Measurements from ENCODE around the gene CASP14. TPM values are rescaled to one million over a fixed set of nuclear protein-coding genes. Genes with fewer than 3 reads are reported as not detected.
A peak's percentile ranks its signal among the peaks of the same experiment; 100 is the strongest.
"Not testable (repeated sequence)": the region's sequence is repeated elsewhere in the genome, so short reads cannot be mapped to it uniquely, and the experiment has no call there.

The CASP14 gene
- total RNA-seq, 3 donors from 2014 or later = 0.29 TPM; not detected in 2

GRCh38 chr19:15015946-15016542 lies 33.2 kb upstream of the CASP14 start:
- intact Hi-C loops (cut with DNase I; ENCODE audit: low total_unique reads) = no loop called here
- TF ChIP-seq POLR2AphosphoS5 (IDR thresholded peaks at IDR 0.05) (no peak), POLR2A (IDR thresholded peaks at IDR 0.05) (no peak)
- TF ChIP-seq, protein P1, sequence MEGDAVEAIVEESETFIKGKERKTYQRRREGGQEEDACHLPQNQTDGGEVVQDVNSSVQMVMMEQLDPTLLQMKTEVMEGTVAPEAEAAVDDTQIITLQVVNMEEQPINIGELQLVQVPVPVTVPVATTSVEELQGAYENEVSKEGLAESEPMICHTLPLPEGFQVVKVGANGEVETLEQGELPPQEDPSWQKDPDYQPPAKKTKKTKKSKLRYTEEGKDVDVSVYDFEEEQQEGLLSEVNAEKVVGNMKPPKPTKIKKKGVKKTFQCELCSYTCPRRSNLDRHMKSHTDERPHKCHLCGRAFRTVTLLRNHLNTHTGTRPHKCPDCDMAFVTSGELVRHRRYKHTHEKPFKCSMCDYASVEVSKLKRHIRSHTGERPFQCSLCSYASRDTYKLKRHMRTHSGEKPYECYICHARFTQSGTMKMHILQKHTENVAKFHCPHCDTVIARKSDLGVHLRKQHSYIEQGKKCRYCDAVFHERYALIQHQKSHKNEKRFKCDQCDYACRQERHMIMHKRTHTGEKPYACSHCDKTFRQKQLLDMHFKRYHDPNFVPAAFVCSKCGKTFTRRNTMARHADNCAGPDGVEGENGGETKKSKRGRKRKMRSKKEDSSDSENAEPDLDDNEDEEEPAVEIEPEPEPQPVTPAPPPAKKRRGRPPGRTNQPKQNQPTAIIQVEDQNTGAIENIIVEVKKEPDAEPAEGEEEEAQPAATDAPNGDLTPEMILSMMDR (IDR thresholded peaks at IDR 0.05) = no peak
- no peak overlapping the region for H3K27ac ChIP-seq
- H3K36me3 ChIP-seq = no peaks in the 10 kb centered on the region
- no peaks in the 10 kb centered on the region for H3K4me1 ChIP-seq
- H3K9me3 ChIP-seq = peaks cover 0 to 3% of the 10 kb centered on the region in 2 donors
- peaks cover 0 to 31% of the 10 kb centered on the region in 2 donors for H3K27me3 ChIP-seq
- DNase-seq (ENCODE audit: low spot score in 2 of 2) = no peak
- no peak overlapping the region for H3K4me3 ChIP-seq

DNA sequence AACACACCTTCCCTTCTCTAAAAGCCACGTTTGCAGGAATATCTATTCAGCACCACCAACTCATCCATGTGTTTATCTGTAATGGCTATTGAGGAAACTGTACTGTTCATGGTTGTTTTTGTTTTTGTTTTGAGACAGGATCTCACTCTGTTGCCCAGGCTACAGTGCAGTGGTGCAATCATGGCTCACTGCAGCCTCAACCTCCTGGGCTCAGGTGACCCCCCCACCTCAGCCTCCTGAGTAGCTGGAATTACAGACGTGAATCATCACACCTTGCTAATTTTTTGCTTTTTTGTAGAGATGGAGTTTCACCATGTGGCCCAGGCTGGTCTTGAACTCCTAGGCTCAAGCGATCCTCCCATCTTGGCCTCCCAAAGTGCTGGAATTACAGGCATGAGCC lies 30.4 kb upstream of the CASP14 start:
- intact Hi-C loops (cut with DNase I; ENCODE audit: low total_unique reads); DNase-seq (ENCODE audit: low spot score in 2 of 2); H3K9me3 ChIP-seq; H3K4me3 ChIP-seq; H3K27ac ChIP-seq; H3K4me1 ChIP-seq; H3K36me3 ChIP-seq: not testable (repeated sequence)
- peaks cover 0 to 30% of the 10 kb centered on the region in 2 donors for H3K27me3 ChIP-seq

GRCh38 chr19:15021286-15022007 lies 27.8 kb upstream of the CASP14 start:
- TF ChIP-seq POLR2AphosphoS5 (IDR thresholded peaks at IDR 0.05) = no peak
- TF ChIP-seq, protein P1 (IDR thresholded peaks at IDR 0.05) = no peak
- DNase-seq (ENCODE audit: low spot score in 2 of 2) = no peak
- Histone ChIP-seq H3K4me3 (no peak overlapping the region), H3K4me1 (no peaks in the 10 kb centered on the region), H3K27me3 (peaks cover 0 to 33% of the 10 kb centered on the region in 2 donors), H3K27ac (no peak overlapping the region), H3K36me3 (no peaks in the 10 kb centered on the region), H3K9me3 (no peaks in the 10 kb centered on the region)
- intact Hi-C loops (cut with DNase I; ENCODE audit: low total_unique reads) = no loop called here

GRCh38 chr19:15022752-15023151 lies 26.5 kb upstream of the CASP14 start:
- H3K27me3 ChIP-seq = peaks cover 0 to 31% of the 10 kb centered on the region in 2 donors
- DNase-seq (ENCODE audit: low spot score in 2 of 2) = no peak
- no peaks in the 10 kb centered on the region for H3K4me1 ChIP-seq
- TF ChIP-seq POLR2A (IDR thresholded peaks at IDR 0.05) (no peak), POLR2AphosphoS5 (IDR thresholded peaks at IDR 0.05) (no peak)
- TF ChIP-seq, protein P1 (IDR thresholded peaks at IDR 0.05) = no peak
- intact Hi-C loops (cut with DNase I; ENCODE audit: low total_unique reads) = no loop called here
- H3K9me3 ChIP-seq = no peaks in the 10 kb centered on the region
- H3K4me3 ChIP-seq = no peak overlapping the region
- no peaks in the 10 kb centered on the region for H3K36me3 ChIP-seq
- H3K27ac ChIP-seq = no peak overlapping the region

DNA sequence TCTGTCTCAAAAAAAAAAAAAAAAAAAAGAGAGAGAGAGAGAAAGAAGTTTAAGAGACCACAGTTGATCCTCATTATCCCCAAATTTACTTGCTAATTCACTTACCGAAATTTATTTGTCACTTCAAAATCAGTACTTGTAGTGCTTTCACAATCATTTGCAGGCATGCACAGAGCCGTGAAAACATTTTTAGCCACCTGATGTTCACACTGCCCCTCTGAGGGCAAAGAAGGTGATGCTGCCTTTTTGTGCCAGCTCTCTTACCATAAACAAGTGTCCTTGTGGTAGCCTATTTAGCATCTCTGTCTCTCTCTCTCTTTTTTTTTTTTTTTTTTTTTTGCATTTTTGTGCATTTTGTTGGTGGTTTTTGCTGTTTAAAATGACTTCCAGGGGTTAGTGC lies 24.1 kb upstream of the CASP14 start:
- peaks cover 0 to 30% of the 10 kb centered on the region in 2 donors for H3K27me3 ChIP-seq
- intact Hi-C loops (cut with DNase I; ENCODE audit: low total_unique reads) = no loop called here
- TF ChIP-seq POLR2A (IDR thresholded peaks at IDR 0.05) = no peak
- no peak for TF ChIP-seq POLR2AphosphoS5 (IDR thresholded peaks at IDR 0.05)
- TF ChIP-seq, protein P1 (IDR thresholded peaks at IDR 0.05) = no peak
- no peak overlapping the region for H3K4me3 ChIP-seq
- no peak overlapping the region for H3K27ac ChIP-seq
- no peaks in the 10 kb centered on the region for H3K4me1 ChIP-seq
- peak in 1 of 2 donors; percentile 18 for DNase-seq (ENCODE audit: low spot score in 2 of 2)
- H3K36me3 ChIP-seq = no peaks in the 10 kb centered on the region
- no peaks in the 10 kb centered on the region for H3K9me3 ChIP-seq

Data from breast epithelium (tissue), 4 donors.